ENCODE data around the gene SHISA3.

GRCh38 chr4:42357325-42357724, 40.0 kb upstream of the SHISA3 start:
- TF ChIP-seq, protein P1, sequence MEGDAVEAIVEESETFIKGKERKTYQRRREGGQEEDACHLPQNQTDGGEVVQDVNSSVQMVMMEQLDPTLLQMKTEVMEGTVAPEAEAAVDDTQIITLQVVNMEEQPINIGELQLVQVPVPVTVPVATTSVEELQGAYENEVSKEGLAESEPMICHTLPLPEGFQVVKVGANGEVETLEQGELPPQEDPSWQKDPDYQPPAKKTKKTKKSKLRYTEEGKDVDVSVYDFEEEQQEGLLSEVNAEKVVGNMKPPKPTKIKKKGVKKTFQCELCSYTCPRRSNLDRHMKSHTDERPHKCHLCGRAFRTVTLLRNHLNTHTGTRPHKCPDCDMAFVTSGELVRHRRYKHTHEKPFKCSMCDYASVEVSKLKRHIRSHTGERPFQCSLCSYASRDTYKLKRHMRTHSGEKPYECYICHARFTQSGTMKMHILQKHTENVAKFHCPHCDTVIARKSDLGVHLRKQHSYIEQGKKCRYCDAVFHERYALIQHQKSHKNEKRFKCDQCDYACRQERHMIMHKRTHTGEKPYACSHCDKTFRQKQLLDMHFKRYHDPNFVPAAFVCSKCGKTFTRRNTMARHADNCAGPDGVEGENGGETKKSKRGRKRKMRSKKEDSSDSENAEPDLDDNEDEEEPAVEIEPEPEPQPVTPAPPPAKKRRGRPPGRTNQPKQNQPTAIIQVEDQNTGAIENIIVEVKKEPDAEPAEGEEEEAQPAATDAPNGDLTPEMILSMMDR (IDR thresholded peaks at IDR 0.05), result no peak
- no peak for TF ChIP-seq POLR2A (IDR thresholded peaks at IDR 0.05)
